Medulla oblongata (tissue), 1 donor: ENCODE measurements around the gene F2RL2.

Source experiments
- DNase-seq: peaks from one replicate; pipeline ENCODE4 v3.0.0-alpha.2; 2015; ENCODE audit errors: extremely low spot score

F2RL2 gene

GRCh38 chr5:76585783-76586217 is 37.4 kb downstream of the F2RL2 start:
- DNase-seq = no peak

GRCh38 chr5:76583163-76584047 is 39.8 kb downstream of the F2RL2 start:
- DNase-seq = no peak

- DNase-seq = peak; percentile 65
Observed at GRCh38 chr5:76582230-76583162, 40.7 kb downstream of the F2RL2 start.

GRCh38 chr5:76580981-76581380 is 42.2 kb downstream of the F2RL2 start:
- no peak for DNase-seq

GRCh38 chr5:76579166-76579937 is 43.9 kb downstream of the F2RL2 start:
- DNase-seq = no peak

- DNase-seq = no peak
Observed at GRCh38 chr5:76576996-76577395, 46.2 kb downstream of the F2RL2 start.

- no peak for DNase-seq
Observed at GRCh38 chr5:76576450-76576849, 46.8 kb downstream of the F2RL2 start.

- no peak for DNase-seq
Observed at GRCh38 chr5:76571559-76571958, 51.6 kb downstream of the F2RL2 start.

- DNase-seq = no peak
Observed at GRCh38 chr5:76570153-76570552, 53.0 kb downstream of the F2RL2 start.
